ENCODE measurements around the gene CENPT. TPM values are rescaled to one million over a fixed set of nuclear protein-coding genes. Genes with fewer than 3 reads are reported as not detected.

The CENPT gene
- total and polyA plus RNA-seq, 10 of the 15 experiments (the other 5 are each of a cell fraction or from before 2014, with no cell fraction given) = 1.1 to 45.7 (median 24.5) TPM

DNA sequence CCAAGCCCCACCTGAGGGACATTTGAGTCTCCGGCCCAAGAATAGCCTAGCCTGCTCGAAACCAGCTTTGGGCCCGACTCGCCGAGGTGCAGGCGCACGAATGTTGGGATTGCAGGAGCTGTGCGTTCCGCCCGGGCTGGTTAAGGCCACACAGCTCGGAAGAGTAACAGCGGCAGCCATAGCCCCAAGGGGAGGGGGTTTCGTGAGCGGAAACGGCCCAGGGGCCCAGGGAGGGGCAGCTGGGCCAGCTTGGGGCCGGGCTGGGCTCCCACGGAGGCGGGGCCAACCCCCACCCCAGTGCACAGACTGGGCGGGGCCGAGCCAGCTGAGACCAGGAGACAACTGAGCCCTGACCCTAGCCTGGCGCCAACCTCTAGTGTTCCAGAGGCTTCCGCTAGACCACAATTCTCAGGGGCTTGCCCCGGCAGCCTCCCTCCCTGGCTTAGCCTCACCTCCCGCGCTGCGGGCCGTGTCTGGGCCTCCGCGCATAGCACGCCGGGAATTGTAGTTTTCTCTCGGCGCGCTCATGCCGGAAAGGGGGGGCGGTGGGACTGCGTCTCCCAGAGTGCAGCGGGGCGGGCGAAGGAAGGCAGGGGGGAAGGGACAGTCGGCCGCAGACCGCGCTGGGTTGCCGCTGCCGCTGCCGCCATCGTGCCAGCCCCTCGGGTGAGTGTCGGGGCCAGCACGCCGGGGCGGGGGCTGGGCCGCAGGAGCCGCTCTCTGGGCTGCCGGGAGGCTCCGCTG is 1.0 kb downstream of the CENPT start, which contains the start of gene NUTF2 (continued):
- TF ChIP-seq KDM1A (IDR thresholded peaks at IDR 0.05; ENCODE audit: borderline replicate concordance) (no peak), POLR2AphosphoS2 (IDR thresholded peaks at IDR 0.05; ENCODE audit: low read depth, low read length) (0 out of 2 replicates have a peak, but pooled peaks have one; percentile 23), CHD4 (IDR thresholded peaks at IDR 0.05) (no peak), JUND (IDR thresholded peaks at IDR 0.05; ENCODE audit: low read depth, low read length) (no peak), EP300 (IDR thresholded peaks at IDR 0.05; ENCODE audit: borderline replicate concordance in 1 of 2, control insufficient read depth in 1 of 2, low read depth in 2 of 2, low read length in 2 of 2) (peak in 1 of 2 experiments; percentile 10; a peak in 1 of 4 replicates), RBBP5 (conservative IDR thresholded peaks at IDR 0.05) (no peak), ZNF217 (IDR thresholded peaks at IDR 0.05) (no peak), FOXM1 (IDR thresholded peaks at IDR 0.05; ENCODE audit: low read depth, low read length) (no peak), ZZZ3 (IDR thresholded peaks at IDR 0.05; ENCODE audit: control insufficient read depth, insufficient read length, low read depth) (no peak), CHD1 (IDR thresholded peaks at IDR 0.05; ENCODE audit: low read depth, low read length) (no peak), GABPA (IDR thresholded peaks at IDR 0.05; ENCODE audit: low read depth) (peak; percentile 77), PAX5 (IDR thresholded peaks at IDR 0.05; ENCODE audit: borderline replicate concordance, low read depth, low read length) (peak; percentile 10; the same call in 1 of the 2 replicates), RFX5 (IDR thresholded peaks at IDR 0.05; ENCODE audit: low read depth, low read length) (no peak)
- TF ChIP-seq, protein P1, sequence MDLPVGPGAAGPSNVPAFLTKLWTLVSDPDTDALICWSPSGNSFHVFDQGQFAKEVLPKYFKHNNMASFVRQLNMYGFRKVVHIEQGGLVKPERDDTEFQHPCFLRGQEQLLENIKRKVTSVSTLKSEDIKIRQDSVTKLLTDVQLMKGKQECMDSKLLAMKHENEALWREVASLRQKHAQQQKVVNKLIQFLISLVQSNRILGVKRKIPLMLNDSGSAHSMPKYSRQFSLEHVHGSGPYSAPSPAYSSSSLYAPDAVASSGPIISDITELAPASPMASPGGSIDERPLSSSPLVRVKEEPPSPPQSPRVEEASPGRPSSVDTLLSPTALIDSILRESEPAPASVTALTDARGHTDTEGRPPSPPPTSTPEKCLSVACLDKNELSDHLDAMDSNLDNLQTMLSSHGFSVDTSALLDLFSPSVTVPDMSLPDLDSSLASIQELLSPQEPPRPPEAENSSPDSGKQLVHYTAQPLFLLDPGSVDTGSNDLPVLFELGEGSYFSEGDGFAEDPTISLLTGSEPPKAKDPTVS (IDR thresholded peaks at IDR 0.05; ENCODE audit: low read depth, low read length) = 0 out of 2 replicates have a peak, but pooled peaks have one; percentile 19
- TF ChIP-seq, protein P2, sequence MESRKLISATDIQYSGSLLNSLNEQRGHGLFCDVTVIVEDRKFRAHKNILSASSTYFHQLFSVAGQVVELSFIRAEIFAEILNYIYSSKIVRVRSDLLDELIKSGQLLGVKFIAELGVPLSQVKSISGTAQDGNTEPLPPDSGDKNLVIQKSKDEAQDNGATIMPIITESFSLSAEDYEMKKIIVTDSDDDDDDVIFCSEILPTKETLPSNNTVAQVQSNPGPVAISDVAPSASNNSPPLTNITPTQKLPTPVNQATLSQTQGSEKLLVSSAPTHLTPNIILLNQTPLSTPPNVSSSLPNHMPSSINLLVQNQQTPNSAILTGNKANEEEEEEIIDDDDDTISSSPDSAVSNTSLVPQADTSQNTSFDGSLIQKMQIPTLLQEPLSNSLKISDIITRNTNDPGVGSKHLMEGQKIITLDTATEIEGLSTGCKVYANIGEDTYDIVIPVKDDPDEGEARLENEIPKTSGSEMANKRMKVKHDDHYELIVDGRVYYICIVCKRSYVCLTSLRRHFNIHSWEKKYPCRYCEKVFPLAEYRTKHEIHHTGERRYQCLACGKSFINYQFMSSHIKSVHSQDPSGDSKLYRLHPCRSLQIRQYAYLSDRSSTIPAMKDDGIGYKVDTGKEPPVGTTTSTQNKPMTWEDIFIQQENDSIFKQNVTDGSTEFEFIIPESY (IDR thresholded peaks at IDR 0.05) = no peak
- TF ChIP-seq, protein P3, sequence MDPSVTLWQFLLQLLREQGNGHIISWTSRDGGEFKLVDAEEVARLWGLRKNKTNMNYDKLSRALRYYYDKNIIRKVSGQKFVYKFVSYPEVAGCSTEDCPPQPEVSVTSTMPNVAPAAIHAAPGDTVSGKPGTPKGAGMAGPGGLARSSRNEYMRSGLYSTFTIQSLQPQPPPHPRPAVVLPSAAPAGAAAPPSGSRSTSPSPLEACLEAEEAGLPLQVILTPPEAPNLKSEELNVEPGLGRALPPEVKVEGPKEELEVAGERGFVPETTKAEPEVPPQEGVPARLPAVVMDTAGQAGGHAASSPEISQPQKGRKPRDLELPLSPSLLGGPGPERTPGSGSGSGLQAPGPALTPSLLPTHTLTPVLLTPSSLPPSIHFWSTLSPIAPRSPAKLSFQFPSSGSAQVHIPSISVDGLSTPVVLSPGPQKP (IDR thresholded peaks at IDR 0.05; ENCODE audit: low read depth, low read length) = 0 out of 2 replicates have a peak, but pooled peaks have one; percentile 47
- TF ChIP-seq, protein P4, sequence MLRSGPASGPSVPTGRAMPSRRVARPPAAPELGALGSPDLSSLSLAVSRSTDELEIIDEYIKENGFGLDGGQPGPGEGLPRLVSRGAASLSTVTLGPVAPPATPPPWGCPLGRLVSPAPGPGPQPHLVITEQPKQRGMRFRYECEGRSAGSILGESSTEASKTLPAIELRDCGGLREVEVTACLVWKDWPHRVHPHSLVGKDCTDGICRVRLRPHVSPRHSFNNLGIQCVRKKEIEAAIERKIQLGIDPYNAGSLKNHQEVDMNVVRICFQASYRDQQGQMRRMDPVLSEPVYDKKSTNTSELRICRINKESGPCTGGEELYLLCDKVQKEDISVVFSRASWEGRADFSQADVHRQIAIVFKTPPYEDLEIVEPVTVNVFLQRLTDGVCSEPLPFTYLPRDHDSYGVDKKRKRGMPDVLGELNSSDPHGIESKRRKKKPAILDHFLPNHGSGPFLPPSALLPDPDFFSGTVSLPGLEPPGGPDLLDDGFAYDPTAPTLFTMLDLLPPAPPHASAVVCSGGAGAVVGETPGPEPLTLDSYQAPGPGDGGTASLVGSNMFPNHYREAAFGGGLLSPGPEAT (IDR thresholded peaks at IDR 0.05; ENCODE audit: low read depth) = peak; percentile 80
- TF ChIP-seq, protein P5, sequence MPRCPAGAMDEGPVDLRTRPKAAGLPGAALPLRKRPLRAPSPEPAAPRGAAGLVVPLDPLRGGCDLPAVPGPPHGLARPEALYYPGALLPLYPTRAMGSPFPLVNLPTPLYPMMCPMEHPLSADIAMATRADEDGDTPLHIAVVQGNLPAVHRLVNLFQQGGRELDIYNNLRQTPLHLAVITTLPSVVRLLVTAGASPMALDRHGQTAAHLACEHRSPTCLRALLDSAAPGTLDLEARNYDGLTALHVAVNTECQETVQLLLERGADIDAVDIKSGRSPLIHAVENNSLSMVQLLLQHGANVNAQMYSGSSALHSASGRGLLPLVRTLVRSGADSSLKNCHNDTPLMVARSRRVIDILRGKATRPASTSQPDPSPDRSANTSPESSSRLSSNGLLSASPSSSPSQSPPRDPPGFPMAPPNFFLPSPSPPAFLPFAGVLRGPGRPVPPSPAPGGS (IDR thresholded peaks at IDR 0.05; ENCODE audit: borderline replicate concordance, insufficient read depth, low read depth, low read length, poor library complexity, severe bottlenecking) = no peak
- TF ChIP-seq, protein P6, sequence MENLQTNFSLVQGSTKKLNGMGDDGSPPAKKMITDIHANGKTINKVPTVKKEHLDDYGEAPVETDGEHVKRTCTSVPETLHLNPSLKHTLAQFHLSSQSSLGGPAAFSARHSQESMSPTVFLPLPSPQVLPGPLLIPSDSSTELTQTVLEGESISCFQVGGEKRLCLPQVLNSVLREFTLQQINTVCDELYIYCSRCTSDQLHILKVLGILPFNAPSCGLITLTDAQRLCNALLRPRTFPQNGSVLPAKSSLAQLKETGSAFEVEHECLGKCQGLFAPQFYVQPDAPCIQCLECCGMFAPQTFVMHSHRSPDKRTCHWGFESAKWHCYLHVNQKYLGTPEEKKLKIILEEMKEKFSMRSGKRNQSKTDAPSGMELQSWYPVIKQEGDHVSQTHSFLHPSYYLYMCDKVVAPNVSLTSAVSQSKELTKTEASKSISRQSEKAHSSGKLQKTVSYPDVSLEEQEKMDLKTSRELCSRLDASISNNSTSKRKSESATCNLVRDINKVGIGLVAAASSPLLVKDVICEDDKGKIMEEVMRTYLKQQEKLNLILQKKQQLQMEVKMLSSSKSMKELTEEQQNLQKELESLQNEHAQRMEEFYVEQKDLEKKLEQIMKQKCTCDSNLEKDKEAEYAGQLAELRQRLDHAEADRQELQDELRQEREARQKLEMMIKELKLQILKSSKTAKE (IDR thresholded peaks at IDR 0.05; ENCODE audit: low read depth, poor library complexity, severe bottlenecking) = no peak

All from GM12878 (cell line).